NCI-H69 (cell line): ENCODE measurements around the gene PGAP1.

ENCODE experiments used
- DNase-seq: peaks from one replicate; lab custom pipeline; 2025; lab: John Stamatoyannopoulos, UW

PGAP1 gene

DNA sequence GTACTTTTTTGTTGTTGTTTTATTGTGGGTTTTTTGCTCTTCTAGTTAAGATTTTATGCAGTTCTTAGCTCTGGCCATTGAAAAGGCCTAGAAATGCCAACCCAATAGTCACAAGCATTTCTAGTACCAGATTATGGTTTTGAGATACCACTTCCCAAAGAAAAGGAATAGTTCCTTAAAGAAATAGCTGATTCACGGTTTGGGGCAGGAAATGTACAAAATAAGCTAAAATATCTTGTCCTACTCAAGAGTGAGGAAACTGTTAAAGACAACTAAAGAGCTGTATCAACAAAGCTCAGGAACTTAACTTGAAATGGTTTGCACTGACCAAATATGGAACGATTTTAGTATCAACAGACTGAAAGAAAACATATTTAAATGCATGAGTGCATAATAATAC lies 35.4 kb downstream of the PGAP1 start:
- DNase-seq, result no peak

DNA sequence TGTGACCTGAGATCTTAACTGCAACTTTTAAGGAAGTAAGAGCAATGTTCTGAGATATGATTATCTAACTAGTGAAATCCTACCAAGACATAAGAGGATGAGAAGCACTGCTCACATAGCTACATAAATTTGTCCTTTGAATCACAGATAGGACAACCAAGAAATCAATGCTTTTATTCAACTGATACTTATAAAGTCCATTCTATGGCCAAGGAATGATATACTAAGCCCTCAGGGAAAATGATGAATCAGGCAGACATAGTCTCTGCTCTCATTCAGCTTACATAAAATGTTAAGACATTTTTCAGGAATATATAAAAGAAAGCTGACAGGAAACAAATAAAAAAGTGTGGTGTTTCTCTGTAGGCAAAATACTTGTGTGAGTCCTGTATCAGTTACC lies 39.1 kb downstream of the PGAP1 start:
- no peak for DNase-seq

DNA sequence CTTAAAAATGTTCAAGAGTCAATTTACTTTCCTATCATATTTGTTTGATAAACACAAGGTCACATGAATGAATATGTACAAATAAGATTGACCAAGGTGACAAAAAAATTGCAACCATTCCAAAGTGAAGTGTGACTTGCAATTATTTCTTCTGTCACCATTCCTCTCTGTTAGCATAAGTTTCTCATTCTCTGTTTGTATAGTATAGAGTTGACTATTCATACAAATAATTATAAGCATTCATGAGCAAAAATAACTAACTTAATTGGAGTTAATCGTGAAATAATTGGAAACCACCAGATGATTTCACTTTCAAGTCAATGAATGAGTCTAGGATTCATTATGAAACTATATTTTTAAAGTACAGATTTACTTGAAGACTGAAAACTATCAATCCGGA lies 42.1 kb downstream of the PGAP1 start:
- DNase-seq, result peak; percentile 14

DNA sequence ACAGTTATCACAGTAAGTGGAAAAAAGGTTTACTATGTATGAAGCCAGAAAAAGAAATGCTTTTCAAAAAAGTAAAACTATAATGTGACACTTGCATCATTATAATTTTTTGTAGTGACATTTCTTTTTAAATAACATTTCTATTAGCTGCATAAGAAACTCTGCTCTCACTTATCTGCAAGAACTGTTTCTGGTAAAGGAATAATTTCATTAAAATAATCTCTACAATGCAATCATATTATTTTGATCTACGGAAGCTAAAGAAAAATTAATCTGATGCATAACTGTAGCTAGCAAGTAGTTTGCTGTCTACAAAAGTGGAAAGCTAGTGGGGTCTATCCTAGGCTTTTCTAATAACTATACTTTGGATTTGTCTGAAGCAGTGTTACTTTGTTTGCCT lies 50.1 kb downstream of the PGAP1 start:
- DNase-seq, result no peak

DNA sequence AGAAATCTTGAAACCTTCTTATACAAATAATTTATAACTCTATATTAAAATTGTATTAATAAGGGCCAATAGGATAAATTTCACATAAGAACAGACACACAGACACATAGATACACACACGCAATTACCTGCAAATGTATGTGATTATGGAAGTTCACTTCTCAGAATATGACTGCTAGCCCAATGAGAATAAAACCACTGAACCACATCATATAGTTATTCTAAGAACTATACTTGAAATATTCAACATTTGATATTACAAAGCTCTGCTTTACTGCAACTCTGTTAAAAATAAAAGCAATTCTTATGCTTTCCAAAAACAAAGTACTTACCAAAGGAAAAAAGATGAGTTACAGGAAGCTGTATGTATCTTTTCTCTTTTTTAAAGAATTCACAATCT lies 51.1 kb downstream of the PGAP1 start:
- no peak for DNase-seq

DNA sequence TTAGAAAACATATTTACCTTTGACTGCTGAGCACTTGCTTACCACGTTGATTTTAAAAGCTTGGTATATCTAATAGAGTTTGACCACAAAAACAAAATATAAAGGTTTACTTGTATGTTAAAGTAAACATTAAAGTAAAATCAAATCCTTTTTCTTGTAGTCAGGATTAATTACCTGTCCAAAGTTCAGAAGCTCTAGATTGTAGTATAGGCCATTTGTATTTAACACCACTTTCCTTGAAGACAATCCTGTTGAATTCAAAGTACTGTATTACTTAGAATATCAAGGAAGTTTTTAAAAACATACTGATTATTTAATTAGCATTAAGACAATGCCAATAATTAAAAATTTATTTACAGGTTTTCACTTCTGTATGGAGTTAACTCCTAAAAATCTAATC lies 53.0 kb downstream of the PGAP1 start:
- DNase-seq, result no peak

DNA sequence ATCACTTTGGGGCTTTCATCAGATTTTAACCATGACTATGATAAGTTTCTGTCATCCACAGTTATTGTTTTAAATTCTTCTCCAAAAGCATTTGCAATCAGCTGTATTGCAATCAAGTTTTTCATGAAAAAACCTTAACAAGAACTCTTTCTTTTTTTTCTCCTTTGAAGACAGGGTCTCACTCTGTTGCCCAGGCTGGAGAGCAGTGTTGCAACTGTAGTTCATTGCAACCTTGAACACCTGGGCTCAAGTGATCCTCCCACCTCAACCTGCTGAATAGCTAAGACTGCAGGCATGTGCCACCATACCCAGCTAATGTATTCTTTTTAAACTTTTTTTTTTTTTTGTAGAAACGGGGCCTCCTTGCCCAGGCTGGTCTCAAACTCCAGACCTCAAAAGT lies 71.9 kb downstream of the PGAP1 start:
- DNase-seq, result no peak

DNA sequence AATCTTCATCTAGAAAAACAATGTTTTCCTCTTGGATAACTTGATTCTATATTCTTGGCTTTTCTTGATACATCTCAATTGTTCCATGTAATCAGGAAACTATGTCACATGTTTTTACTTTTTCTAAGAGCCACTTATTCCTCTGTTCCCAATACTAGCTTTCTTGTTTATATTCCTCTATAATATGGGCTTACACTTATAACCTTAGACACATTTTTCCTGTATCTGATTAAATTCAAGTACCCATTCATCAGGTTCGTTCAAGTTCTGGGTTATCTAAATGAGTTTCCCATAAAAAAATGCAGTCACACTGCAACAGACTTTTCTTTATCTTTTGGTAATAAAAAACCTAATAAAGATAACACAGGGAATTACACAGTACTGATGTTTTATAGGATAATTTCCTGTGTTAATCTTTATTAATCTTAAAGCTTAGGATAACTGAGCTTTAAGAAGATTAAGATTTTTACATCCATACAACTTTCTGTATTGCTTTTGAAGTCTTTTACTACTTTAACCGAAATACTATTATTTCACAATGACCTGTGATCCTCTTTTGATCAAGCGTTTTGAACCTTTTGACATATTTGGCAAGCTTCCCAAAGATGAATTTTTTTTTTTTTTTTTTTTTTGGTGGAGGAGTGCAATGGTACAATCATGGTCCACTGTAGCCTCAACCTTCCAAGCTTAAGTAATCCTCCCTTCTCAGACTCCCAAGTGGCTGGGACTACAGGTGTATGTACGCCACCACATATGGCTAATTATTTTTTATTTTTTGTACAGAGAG lies 73.0 kb downstream of the PGAP1 start:
- DNase-seq, result no peak

DNA sequence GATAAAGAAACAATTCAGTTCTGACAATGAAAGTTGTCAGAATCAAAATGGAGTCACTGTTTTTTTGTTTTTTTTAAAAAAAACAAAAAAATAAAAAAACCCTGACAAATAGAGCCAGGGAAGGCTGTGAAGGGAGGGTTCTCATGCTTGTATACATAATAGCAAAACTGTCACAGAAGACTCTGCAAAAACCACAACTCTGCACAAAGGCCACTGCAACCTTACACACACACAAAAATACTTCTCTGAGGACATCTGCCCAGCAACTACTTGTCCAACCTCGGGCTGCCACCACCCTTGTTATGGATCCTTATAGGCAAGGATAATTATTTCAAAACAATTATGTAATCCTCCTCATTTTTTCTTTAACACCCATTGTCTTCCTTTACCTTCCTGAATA lies 75.4 kb downstream of the PGAP1 start:
- no peak for DNase-seq

DNA sequence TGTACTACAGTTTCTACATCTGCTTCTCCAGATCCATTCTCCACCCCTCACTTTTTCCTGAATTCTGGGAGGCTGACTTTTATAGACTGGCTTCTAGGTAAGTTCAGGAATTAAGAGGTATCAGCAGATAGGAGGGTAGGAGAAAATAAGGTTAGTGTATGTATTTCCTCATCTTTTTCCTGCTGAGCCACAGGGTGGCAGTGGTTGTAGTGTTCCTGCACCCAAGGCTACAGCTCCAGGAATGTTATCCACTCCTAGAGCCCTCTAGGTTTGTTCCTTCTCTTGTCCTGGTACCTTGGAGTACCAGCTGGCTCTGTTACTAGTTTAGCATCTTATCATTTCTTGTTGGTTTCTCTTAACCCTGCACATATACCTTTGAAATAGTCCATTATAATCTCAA lies 76.6 kb downstream of the PGAP1 start:
- peak; percentile 28 for DNase-seq

DNA sequence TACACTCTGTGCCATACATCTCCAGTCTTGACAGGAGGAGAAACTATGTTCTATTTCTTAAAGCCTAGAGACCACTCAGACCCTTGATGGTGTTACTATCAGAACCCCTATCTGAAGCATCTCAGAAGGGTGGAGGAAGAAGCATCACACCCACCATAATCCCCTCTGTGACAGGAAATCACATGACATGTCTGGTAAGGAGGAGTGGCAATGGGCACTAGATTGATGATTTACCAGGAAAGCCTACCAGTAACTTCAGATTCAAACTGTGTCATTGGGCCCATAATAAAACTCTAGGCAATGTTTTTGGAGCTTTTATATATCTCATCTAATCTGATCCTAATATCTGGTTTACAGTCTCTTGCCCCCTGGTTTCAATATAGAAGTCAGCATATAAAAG lies 80.2 kb downstream of the PGAP1 start:
- no peak for DNase-seq

DNA sequence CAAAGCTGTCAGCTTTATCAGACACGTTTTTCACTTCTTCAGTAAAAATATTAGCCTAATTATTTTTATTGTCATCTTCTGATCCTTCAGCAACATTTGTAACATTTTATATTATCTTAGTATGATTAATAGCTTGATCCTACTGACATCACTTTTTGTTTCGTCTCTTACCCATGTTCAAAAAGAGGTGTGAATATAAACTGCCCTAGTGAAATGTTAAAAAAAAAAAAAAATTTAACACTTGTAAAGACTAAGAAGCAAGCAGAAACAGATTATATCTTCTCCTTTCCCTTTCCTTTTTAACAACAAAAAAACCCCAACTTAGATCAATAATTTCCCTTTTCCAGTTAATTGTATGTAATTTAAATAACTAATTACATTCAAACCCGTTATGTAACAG lies 81.1 kb downstream of the PGAP1 start:
- DNase-seq, result no peak

DNA sequence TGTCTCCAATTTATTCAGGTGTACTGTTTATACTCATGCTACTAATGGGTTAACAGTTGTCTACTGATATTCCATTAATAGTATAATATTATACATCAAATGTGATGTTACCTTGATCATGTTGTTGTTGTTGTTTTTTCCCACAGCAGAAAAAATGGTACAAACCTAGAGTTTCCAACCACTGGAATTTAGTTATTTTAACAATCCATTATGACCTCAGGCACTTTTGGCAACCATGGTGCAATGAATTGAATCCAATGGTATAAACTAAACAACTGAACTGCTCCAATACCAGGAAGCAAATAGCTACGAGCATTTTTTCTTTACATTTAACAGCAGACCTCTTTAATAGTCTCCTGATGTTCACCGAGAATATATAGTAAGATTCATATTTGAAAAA lies 86.3 kb downstream of the PGAP1 start:
- DNase-seq, result no peak

DNA sequence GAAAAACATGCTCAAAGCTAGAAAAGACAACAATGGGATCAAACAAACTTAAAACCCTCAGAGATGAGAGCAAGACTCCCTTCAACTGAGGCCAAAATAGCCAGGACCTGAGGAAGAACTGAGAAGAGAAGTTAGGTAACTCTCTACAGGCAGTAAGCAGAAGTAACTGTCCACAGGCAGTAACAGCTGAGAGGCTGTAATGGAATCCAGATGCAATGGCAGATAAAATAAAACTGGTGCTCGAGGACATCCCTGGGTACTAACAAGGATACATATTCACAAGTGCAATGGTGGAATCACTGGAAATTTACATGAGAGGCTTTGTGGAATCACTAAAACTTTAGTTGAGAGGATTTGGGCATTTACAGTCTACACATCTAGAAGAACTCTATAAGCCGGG lies 86.9 kb downstream of the PGAP1 start:
- DNase-seq, result no peak

DNA sequence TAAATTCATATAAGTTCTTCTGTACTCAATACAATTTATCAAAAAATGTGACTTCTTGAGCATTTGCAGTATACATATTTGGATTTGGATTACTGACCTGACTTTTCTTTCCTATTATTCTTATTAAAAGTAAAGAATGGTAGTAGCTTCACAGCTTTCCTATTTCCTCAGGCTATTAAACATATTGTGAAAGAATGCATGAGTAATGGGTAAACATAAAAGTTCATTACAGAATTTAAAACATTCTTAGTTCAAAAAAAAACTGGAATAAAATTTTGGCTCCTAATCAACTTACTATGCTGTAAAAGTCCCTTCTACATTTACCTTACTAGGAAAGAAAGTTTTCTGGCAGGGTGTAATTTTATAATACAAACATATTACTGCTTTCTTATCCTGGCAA lies 90.1 kb downstream of the PGAP1 start:
- DNase-seq, result no peak

DNA sequence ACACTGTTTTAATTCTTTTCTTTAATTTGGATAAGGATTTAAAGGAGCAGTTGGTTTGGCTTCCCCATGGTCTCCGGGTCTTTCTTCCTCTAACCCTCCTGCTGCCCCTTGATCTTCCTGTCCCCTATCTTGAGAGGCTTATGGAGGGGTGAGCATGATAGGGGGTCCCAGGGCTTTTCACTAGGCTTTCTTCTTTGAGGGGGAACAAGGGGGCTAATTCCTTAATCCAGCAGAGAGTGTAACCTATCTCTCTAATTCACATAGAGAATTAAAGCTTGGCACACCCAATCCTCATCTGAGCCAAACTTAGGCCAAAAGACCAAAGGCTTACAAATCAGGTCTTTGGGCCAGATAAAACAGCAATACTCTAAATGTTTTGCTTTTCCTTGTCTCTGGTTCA lies 95.8 kb downstream of the PGAP1 start:
- DNase-seq, result no peak

DNA sequence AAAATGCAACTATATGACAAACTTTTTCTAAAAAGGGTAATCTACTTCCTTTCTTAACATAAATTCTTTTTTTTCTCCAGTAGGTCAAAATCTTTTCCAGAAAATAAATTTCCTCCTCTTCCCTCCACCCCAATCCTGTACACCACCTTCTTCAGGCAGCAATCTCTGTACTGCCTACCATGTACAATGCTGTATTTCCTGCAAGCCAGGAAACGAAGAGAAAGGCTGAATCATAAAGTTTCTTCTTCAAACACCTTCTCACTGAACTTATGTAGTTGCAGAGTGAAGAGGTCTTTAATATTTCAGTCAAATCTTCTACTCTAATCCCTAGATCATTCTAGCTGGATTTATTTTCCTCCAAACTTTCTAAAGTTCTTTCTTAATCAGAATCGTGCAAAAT lies 99.2 kb downstream of the PGAP1 start:
- no peak for DNase-seq

DNA sequence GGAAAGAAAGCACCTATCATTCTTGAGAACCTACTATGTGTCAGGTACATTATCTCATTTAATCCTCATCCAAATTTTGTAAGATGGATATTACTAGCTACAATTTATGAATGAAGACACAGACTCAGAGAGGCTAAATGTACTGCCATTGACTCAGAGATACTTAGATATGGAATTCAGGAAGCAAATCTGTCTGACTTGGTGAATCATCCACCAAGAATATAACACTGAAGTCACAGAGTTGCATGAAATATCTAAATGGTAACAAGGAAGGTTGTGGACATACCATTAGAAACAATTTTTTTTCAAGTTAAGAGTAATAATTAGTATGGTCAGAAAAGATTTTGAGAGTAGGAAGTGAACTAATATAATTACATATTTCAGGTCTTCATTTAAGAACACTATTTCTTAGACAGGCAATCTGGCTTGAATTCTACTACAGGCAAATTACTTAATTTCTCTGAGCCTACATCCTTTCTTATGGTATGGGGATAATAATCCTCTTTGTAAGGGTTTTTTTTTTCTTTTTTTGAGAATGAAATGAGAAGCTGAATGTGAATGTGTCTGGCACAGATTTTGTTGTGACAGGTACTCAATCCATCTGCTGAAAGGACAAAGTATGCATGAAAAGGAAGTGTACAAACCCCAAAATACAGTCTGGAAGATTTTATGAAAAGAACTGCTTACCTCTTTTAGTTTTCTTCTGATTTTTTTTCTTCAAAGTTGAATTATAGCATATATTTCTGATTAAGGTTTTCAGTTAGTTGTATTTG lies 102.6 kb downstream of the PGAP1 start:
- DNase-seq, result no peak

DNA sequence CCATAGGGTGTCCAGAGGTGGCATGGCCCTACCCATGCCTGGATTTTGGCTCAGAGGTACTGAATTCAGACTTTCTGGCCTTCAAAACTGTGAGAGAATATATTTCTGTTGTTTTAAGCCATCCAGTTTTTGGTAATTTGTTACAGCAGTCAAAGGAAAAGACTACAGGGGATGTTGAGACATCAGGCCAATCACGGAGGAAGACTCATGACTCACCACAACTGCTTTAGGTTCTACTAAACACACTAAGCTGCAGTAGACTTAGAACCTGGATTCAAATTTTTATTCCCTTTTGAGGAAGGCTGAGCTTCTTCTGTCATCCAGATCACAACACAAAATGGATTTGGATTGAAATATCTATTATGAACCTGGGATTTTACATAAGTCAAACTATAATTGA lies 105.3 kb downstream of the PGAP1 start:
- DNase-seq, result no peak

DNA sequence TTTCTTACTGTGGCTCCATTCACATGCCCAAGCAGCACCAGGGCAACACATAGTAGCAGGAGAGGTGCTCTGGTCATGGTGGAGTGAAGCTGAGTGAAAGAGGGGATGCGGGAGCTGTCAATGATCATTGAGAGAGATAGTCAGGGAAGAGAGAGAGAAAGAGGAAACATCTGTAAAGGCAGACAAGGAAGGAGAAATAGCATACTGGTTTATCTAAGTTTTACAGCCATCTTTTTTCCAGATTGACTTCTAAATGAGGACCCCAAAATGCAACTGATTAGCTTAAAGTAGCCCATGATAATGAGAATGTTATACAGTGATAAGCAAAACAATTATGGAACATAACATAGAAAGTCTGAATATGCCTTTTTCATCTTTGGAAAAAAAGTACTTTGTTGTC lies 117.2 kb downstream of the PGAP1 start, which contains the start of gene C2orf66:
Gene C2orf66, minus strand, starts transcription at position 96 of the 400 bp plus-strand sequence. Its CDS starts 19 bp downstream, at position 77.
- no peak for DNase-seq

DNA sequence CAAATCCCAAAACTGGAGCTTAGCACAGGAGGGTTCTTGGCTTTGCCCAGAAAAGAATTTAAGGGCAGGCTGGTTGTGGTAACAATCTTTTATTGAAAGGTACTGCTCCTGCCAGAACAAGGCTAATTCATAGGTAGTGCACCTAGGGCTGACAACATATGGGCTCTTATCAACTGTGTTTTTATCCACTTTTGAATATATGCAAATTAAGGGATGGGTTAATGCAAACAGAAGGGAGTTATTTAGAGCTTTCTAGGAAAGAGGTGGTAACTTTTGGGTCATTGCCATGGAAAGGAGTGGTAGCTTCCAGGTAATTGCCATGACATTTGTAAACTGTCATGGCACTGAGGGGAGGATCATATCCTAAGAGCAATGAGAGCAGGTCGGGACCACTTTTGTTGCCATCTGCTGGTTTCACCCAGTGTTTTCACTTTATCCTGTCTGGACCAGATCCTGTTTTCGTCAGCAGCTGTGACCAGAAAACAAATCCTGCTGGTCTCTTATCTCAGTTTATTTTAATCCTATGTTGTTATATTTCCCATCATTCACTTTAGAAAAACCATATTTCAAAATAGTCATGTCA lies 118.3 kb downstream of the PGAP1 start:
- peak; percentile 78 for DNase-seq

DNA sequence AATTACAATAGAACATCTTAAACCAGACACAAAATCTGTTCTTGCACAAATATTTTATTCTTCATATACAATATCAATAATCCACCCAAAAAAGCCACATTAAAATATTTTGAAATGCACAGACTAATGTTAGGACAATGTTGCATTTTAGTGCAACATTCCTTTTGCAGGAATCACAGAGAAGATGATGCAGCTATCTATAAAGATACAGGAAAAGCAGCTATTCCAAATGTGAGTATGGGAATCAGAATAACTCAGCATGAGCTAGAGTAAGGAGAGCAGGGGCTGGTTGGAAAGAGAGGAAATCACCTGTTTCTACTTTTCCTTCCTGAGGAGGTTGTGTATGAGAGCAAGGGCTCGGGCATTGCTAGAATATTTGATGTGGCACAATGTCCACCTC lies 122.1 kb downstream of the PGAP1 start:
- no peak for DNase-seq

DNA sequence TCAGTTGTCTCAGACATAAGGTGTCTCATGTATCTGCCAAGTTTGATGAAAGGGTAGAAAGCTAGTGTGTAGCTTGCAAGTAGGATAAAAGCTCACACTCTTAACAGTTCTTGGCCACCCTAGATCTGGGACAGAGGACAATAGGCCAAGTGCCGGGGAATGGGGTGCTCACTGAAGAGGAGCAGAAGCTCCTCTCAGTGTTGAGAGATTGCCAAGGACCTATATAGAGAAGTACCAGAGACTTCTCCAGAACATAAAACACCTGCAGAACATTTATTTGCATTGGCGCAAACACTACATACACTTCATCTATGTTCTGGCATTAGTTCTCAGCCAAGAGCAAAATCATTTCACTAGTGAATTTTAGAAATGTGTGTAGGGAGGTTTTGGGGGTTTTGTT lies 124.1 kb downstream of the PGAP1 start:
- no peak for DNase-seq
